ENCODE results near the gene CWH43.
"Not testable (repeated sequence)": the region's sequence is repeated elsewhere in the genome, so short reads cannot be mapped to it uniquely, and the experiment has no call there.

CWH43 gene

GRCh38 chr4:49098034-49098759 lies 112.1 kb downstream of the CWH43 start:
- DNase-seq = not testable (repeated sequence)

GRCh38 chr4:49099831-49100444 lies 113.9 kb downstream of the CWH43 start:
- not testable (repeated sequence) for DNase-seq

- DNase-seq = not testable (repeated sequence)
Observed at GRCh38 chr4:49102344-49102898, 116.3 kb downstream of the CWH43 start.

- DNase-seq = not testable (repeated sequence)
Observed at GRCh38 chr4:49103436-49104136, 117.5 kb downstream of the CWH43 start.

GRCh38 chr4:49104231-49104930 lies 118.3 kb downstream of the CWH43 start:
- DNase-seq = not testable (repeated sequence)

GRCh38 chr4:49105248-49105904 lies 119.3 kb downstream of the CWH43 start:
- not testable (repeated sequence) for DNase-seq

GRCh38 chr4:49107262-49107661 lies 121.2 kb downstream of the CWH43 start:
- not testable (repeated sequence) for DNase-seq

- DNase-seq = not testable (repeated sequence)
Observed at GRCh38 chr4:49108183-49108978, 122.3 kb downstream of the CWH43 start.

- not testable (repeated sequence) for DNase-seq
Observed at GRCh38 chr4:49109567-49110166, 123.6 kb downstream of the CWH43 start.

- not testable (repeated sequence) for DNase-seq
Observed at GRCh38 chr4:49110579-49110978, 124.5 kb downstream of the CWH43 start.
